ENCODE data around the gene TMED8. TPM values are rescaled to one million over a fixed set of nuclear protein-coding genes. Genes with fewer than 3 reads are reported as not detected.

TMED8 gene
- total RNA-seq, 1 donor from 2014 or later, result 14.4 TPM

GRCh38 chr14:77359626-77360025 lies 17.3 kb downstream of the TMED8 start:
- no peak overlapping the region for H3K27ac Mint-ChIP-seq
- TF ChIP-seq CTCF (IDR thresholded peaks at IDR 0.05; ENCODE audit: unreplicated experiment), result no peak
- H3K27me3 Mint-ChIP-seq (ENCODE audit: low read depth), result no peaks in the 10 kb centered on the region
- DNase-seq (ENCODE audit: low spot score in 2 of 2, unreplicated experiment in 2 of 2), result no peak
- H3K9me3 Mint-ChIP-seq, result peaks cover 12% of the 10 kb centered on the region
- H3K4me1 Mint-ChIP-seq, result no peaks in the 10 kb centered on the region
- H3K4me3 Mint-ChIP-seq, result no peak overlapping the region
- H3K36me3 Mint-ChIP-seq, result peaks cover 3% of the 10 kb centered on the region

- Mint-ChIP-seq H3K4me1 (no peaks in the 10 kb centered on the region), H3K27ac (no peak overlapping the region), H3K4me3 (no peak overlapping the region), H3K27me3 (ENCODE audit: low read depth) (no peaks in the 10 kb centered on the region), H3K9me3 (peaks cover 7% of the 10 kb centered on the region), H3K36me3 (no peaks in the 10 kb centered on the region)
- no peak for TF ChIP-seq CTCF (IDR thresholded peaks at IDR 0.05; ENCODE audit: unreplicated experiment)
- DNase-seq (ENCODE audit: low spot score in 2 of 2, unreplicated experiment in 2 of 2), result no peak
These were observed 20.0 kb downstream of the TMED8 start for GRCh38 chr14:77356899-77357298.

GRCh38 chr14:77355811-77356210 lies 21.1 kb downstream of the TMED8 start:
- H3K4me1 Mint-ChIP-seq, result no peaks in the 10 kb centered on the region
- H3K9me3 Mint-ChIP-seq, result no peaks in the 10 kb centered on the region
- H3K4me3 Mint-ChIP-seq, result no peak overlapping the region
- H3K27me3 Mint-ChIP-seq (ENCODE audit: low read depth), result no peaks in the 10 kb centered on the region
- DNase-seq (ENCODE audit: low spot score in 2 of 2, unreplicated experiment in 2 of 2), result no peak
- H3K27ac Mint-ChIP-seq, result no peak overlapping the region
- no peaks in the 10 kb centered on the region for H3K36me3 Mint-ChIP-seq
- no peak for TF ChIP-seq CTCF (IDR thresholded peaks at IDR 0.05; ENCODE audit: unreplicated experiment)

- Mint-ChIP-seq H3K27ac (no peak overlapping the region), H3K4me1 (no peaks in the 10 kb centered on the region), H3K36me3 (peaks cover 14% of the 10 kb centered on the region), H3K9me3 (no peaks in the 10 kb centered on the region), H3K4me3 (no peak overlapping the region), H3K27me3 (ENCODE audit: low read depth) (no peaks in the 10 kb centered on the region)
- no peak for DNase-seq (ENCODE audit: low spot score in 2 of 2, unreplicated experiment in 2 of 2)
- TF ChIP-seq CTCF (IDR thresholded peaks at IDR 0.05; ENCODE audit: unreplicated experiment), result no peak
These were observed 23.3 kb downstream of the TMED8 start for GRCh38 chr14:77353469-77354141.

GRCh38 chr14:77347751-77348150 lies 29.1 kb downstream of the TMED8 start:
- Mint-ChIP-seq H3K27ac (peak overlapping the region; percentile 79), H3K36me3 (peaks cover 30% of the 10 kb centered on the region), H3K4me3 (no peak overlapping the region), H3K9me3 (peaks cover 3% of the 10 kb centered on the region), H3K4me1 (peaks cover 17% of the 10 kb centered on the region), H3K27me3 (ENCODE audit: low read depth) (no peaks in the 10 kb centered on the region)
- TF ChIP-seq CTCF (IDR thresholded peaks at IDR 0.05; ENCODE audit: unreplicated experiment), result no peak
- DNase-seq (ENCODE audit: low spot score in 2 of 2, unreplicated experiment in 2 of 2), result no peak

Data from mesothelial cell of epicardium (in vitro differentiated cells).